Activated T-helper 17 cell treated with anti-CD3 and anti-CD28 coated beads, Interleukin-2, amount 50 U/mL, for 72 hours (primary cell): ENCODE data around the gene PARP1. TPM values are rescaled to one million over a fixed set of nuclear protein-coding genes. Genes with fewer than 3 reads are reported as not detected.
A peak's percentile ranks its signal among the peaks of the same experiment; 100 is the strongest.

Experiments
- ATAC-seq: fragments of 150-1000 bp; cut with Tn5 transposase; replicated peaks from 2 replicates; pipeline ENCODE4 v1.10.0; 2021; ENCODE audit warnings: mild to moderate bottlenecking, moderate library complexity
- H3K27ac Mint-ChIP-seq: one replicate; pipeline ENCODE4 v1.8.0; 2022; ENCODE audit warnings: mixed read lengths
- H3K27me3 Mint-ChIP-seq: one replicate; pipeline ENCODE4 v1.8.0; 2022; ENCODE audit warnings: mixed read lengths
- H3K36me3 Mint-ChIP-seq: one replicate; pipeline ENCODE4 v1.8.0; 2022; ENCODE audit warnings: low read depth, mild to moderate bottlenecking, mixed read lengths
- H3K4me1 Mint-ChIP-seq: one replicate; pipeline ENCODE4 v1.8.0; 2022; ENCODE audit warnings: mixed read lengths
- H3K4me3 Mint-ChIP-seq: one replicate; pipeline ENCODE4 v1.8.0; 2022; ENCODE audit warnings: mild to moderate bottlenecking, mixed read lengths
- H3K9me3 Mint-ChIP-seq: one replicate; pipeline ENCODE4 v1.8.0; 2022; ENCODE audit warnings: mixed read lengths
- total RNA-seq, 2 donors: library from RNA; stranded (reverse); gene quantifications; one replicate each; pipeline ENCODE4 v1.2.3, GENCODE V29; 2022

The PARP1 gene
- total RNA-seq = 100 to 1,000 TPM; 147 to 268 TPM

- no peaks in the 10 kb centered on the region for H3K9me3 Mint-ChIP-seq
- H3K36me3 Mint-ChIP-seq = peaks cover 23% of the 10 kb centered on the region
- H3K27ac Mint-ChIP-seq = peak within 1 kb of the TSS; percentile 85
- no peaks in the 10 kb centered on the region for H3K27me3 Mint-ChIP-seq
- ATAC-seq = peak; percentile 89
- peak within 1 kb of the TSS; percentile 90 for H3K4me3 Mint-ChIP-seq
- peaks cover 17% of the 10 kb centered on the region for H3K4me1 Mint-ChIP-seq
Observed at GRCh38 chr1:226407497-226408284, at the start of gene PARP1. TSS of gene PARP1 (minus strand) at chr1:226408093. CDS start at chr1:226407929, 164 bp downstream.

GRCh38 chr1:226457307-226457712 lies 49.4 kb upstream of the PARP1 start:
- H3K36me3 Mint-ChIP-seq = no peaks in the 10 kb centered on the region
- no peaks in the 10 kb centered on the region for H3K9me3 Mint-ChIP-seq

GRCh38 chr1:226455843-226456242 lies 48.0 kb upstream of the PARP1 start:
- ATAC-seq = no peak
- Mint-ChIP-seq H3K9me3 (no peaks in the 10 kb centered on the region), H3K4me1 (peaks cover 5% of the 10 kb centered on the region), H3K27me3 (peaks cover 3% of the 10 kb centered on the region), H3K4me3 (no peak overlapping the region), H3K36me3 (no peaks in the 10 kb centered on the region), H3K27ac (no peak overlapping the region)

More at GRCh38 chr1:226457307-226457712, 49.4 kb upstream of the PARP1 start:
- Mint-ChIP-seq H3K27ac (peak overlapping the region; percentile 80), H3K4me1 (peaks cover 5% of the 10 kb centered on the region), H3K4me3 (peak overlapping the region; percentile 77), H3K27me3 (peaks cover 3% of the 10 kb centered on the region)
- ATAC-seq = peak; percentile 87

- H3K4me1 Mint-ChIP-seq = peaks cover 5% of the 10 kb centered on the region
- no peak overlapping the region for H3K4me3 Mint-ChIP-seq
- H3K9me3 Mint-ChIP-seq = no peaks in the 10 kb centered on the region
- ATAC-seq = no peak
- no peak overlapping the region for H3K27ac Mint-ChIP-seq
- H3K36me3 Mint-ChIP-seq = no peaks in the 10 kb centered on the region
- H3K27me3 Mint-ChIP-seq = peaks cover 3% of the 10 kb centered on the region
Observed at GRCh38 chr1:226454349-226454748, 46.5 kb upstream of the PARP1 start.

GRCh38 chr1:226453015-226453704 lies 45.3 kb upstream of the PARP1 start:
- H3K27me3 Mint-ChIP-seq = peaks cover 3% of the 10 kb centered on the region
- no peaks in the 10 kb centered on the region for H3K36me3 Mint-ChIP-seq
- no peak overlapping the region for H3K27ac Mint-ChIP-seq
- no peak for ATAC-seq
- H3K9me3 Mint-ChIP-seq = no peaks in the 10 kb centered on the region
- peaks cover 5% of the 10 kb centered on the region for H3K4me1 Mint-ChIP-seq
- H3K4me3 Mint-ChIP-seq = no peak overlapping the region

- no peaks in the 10 kb centered on the region for H3K9me3 Mint-ChIP-seq
- H3K27me3 Mint-ChIP-seq = no peaks in the 10 kb centered on the region
- peaks cover 9% of the 10 kb centered on the region for H3K4me1 Mint-ChIP-seq
- no peak overlapping the region for H3K4me3 Mint-ChIP-seq
- ATAC-seq = no peak
- H3K36me3 Mint-ChIP-seq = no peaks in the 10 kb centered on the region
- no peak overlapping the region for H3K27ac Mint-ChIP-seq
Observed at GRCh38 chr1:226450688-226451087, 42.8 kb upstream of the PARP1 start.

GRCh38 chr1:226449823-226450222 lies 41.9 kb upstream of the PARP1 start:
- Mint-ChIP-seq H3K36me3 (no peaks in the 10 kb centered on the region), H3K9me3 (no peaks in the 10 kb centered on the region), H3K4me1 (peaks cover 18% of the 10 kb centered on the region), H3K27me3 (no peaks in the 10 kb centered on the region), H3K4me3 (no peak overlapping the region), H3K27ac (no peak overlapping the region)
- no peak for ATAC-seq

GRCh38 chr1:226447932-226448665 lies 40.2 kb upstream of the PARP1 start:
- Mint-ChIP-seq H3K27me3 (no peaks in the 10 kb centered on the region), H3K27ac (no peak overlapping the region), H3K9me3 (no peaks in the 10 kb centered on the region), H3K4me1 (peaks cover 25% of the 10 kb centered on the region), H3K36me3 (no peaks in the 10 kb centered on the region), H3K4me3 (no peak overlapping the region)
- ATAC-seq = no peak

- no peak for ATAC-seq
- Mint-ChIP-seq H3K27me3 (no peaks in the 10 kb centered on the region), H3K27ac (no peak overlapping the region), H3K9me3 (no peaks in the 10 kb centered on the region), H3K36me3 (no peaks in the 10 kb centered on the region), H3K4me3 (no peak overlapping the region), H3K4me1 (peaks cover 25% of the 10 kb centered on the region)
Observed at GRCh38 chr1:226446094-226446493, 38.2 kb upstream of the PARP1 start.

GRCh38 chr1:226444901-226445300 lies 37.0 kb upstream of the PARP1 start:
- H3K4me3 Mint-ChIP-seq = peak overlapping the region; percentile 14
- no peaks in the 10 kb centered on the region for H3K36me3 Mint-ChIP-seq
- no peaks in the 10 kb centered on the region for H3K27me3 Mint-ChIP-seq
- peak; percentile 99 for ATAC-seq
- H3K27ac Mint-ChIP-seq = no peak overlapping the region
- peaks cover 25% of the 10 kb centered on the region for H3K4me1 Mint-ChIP-seq
- H3K9me3 Mint-ChIP-seq = no peaks in the 10 kb centered on the region

GRCh38 chr1:226443439-226443838 lies 35.5 kb upstream of the PARP1 start:
- H3K27ac Mint-ChIP-seq = no peak overlapping the region
- H3K9me3 Mint-ChIP-seq = no peaks in the 10 kb centered on the region
- H3K4me1 Mint-ChIP-seq = peaks cover 25% of the 10 kb centered on the region
- no peak overlapping the region for H3K4me3 Mint-ChIP-seq
- no peak for ATAC-seq
- H3K36me3 Mint-ChIP-seq = no peaks in the 10 kb centered on the region
- no peaks in the 10 kb centered on the region for H3K27me3 Mint-ChIP-seq

GRCh38 chr1:226443033-226443432 lies 35.1 kb upstream of the PARP1 start:
- Mint-ChIP-seq H3K36me3 (no peaks in the 10 kb centered on the region), H3K9me3 (no peaks in the 10 kb centered on the region), H3K27me3 (no peaks in the 10 kb centered on the region), H3K27ac (no peak overlapping the region), H3K4me1 (peaks cover 25% of the 10 kb centered on the region), H3K4me3 (no peak overlapping the region)
- no peak for ATAC-seq

- Mint-ChIP-seq H3K27ac (no peak overlapping the region), H3K4me1 (peaks cover 25% of the 10 kb centered on the region), H3K27me3 (no peaks in the 10 kb centered on the region), H3K4me3 (no peak overlapping the region), H3K36me3 (no peaks in the 10 kb centered on the region), H3K9me3 (no peaks in the 10 kb centered on the region)
- ATAC-seq = no peak
Observed at GRCh38 chr1:226441629-226442028, 33.7 kb upstream of the PARP1 start.

GRCh38 chr1:226440512-226440911 lies 32.6 kb upstream of the PARP1 start:
- H3K4me3 Mint-ChIP-seq = no peak overlapping the region
- peaks cover 14% of the 10 kb centered on the region for H3K4me1 Mint-ChIP-seq
- no peak overlapping the region for H3K27ac Mint-ChIP-seq
- no peaks in the 10 kb centered on the region for H3K36me3 Mint-ChIP-seq
- H3K9me3 Mint-ChIP-seq = no peaks in the 10 kb centered on the region
- H3K27me3 Mint-ChIP-seq = no peaks in the 10 kb centered on the region
- no peak for ATAC-seq
